K562 (cell line): Measurements from ENCODE around the gene PATL2. TPM values are rescaled to one million over a fixed set of nuclear protein-coding genes. Genes with fewer than 3 reads are reported as not detected.

Source experiments
- ESRRB ChIP-seq: fragments of 250-450 bp; sonication (Bioruptor Pico); IDR thresholded peaks from 2 replicates; pipeline ENCODE4 v1.5.0; 2020; ENCODE audit warnings: mild to moderate bottlenecking, moderate library complexity, borderline replicate concordance
- FOXJ2 ChIP-seq: fragments of 200-800 bp; sonication (Bioruptor generic); IDR thresholded peaks from 2 replicates; pipeline ENCODE4 v1.6.1; 2016; ENCODE audit warnings: missing genetic modification characterization, missing compliant biosample characterization
- HNRNPL ChIP-seq: fragments of 200-400 bp; formaldehyde crosslinking; IDR thresholded peaks from 2 replicates; pipeline ENCODE4 v1.6.1; 2017; ENCODE audit warnings: low read depth, mild to moderate bottlenecking, low read length
- SRSF9 ChIP-seq: fragments of 200-400 bp; formaldehyde crosslinking; IDR thresholded peaks from 2 replicates; pipeline ENCODE4 v1.6.1; 2017; ENCODE audit warnings: low read depth, low read length, borderline replicate concordance
- TFAM ChIP-seq: fragments of 250-450 bp; sonication (Bioruptor Pico); conservative IDR thresholded peaks from 2 replicates; pipeline ENCODE4 v1.5.0; 2021; ENCODE audit warnings: mild to moderate bottlenecking, moderate library complexity
- ZNF253 ChIP-seq: fragments of 250-450 bp; sonication (Bioruptor Pico); conservative IDR thresholded peaks from 2 replicates; pipeline ENCODE4 v1.6.1; 2021; ENCODE audit warnings: mild to moderate bottlenecking
- ZNF583 ChIP-seq: fragments of 250-450 bp; sonication (Bioruptor Pico); IDR thresholded peaks from 2 replicates; pipeline ENCODE4 v1.4.0; 2020
- ZNF766 ChIP-seq: fragments of 200-800 bp; sonication (Bioruptor generic); conservative IDR thresholded peaks from 2 replicates; pipeline ENCODE4 v1.6.1; 2016; ENCODE audit warnings: missing genetic modification characterization, missing compliant biosample characterization
- polyA plus RNA-seq, 8 experiments: library from polyadenylated mRNA; depleted of rRNA in 4 of 8; stranded (reverse) in 5 of 8; unstranded in 3 of 8; fragments of >200 nt; fragmentation: Nextera tagmentation in 2 of 8; fragmentation: Illumina TruSeq in 1 of 8; extraction: Ambion mirVana in 2 of 8; extraction: Trizol in 1 of 8; gene quantifications; 2 replicates each; pipeline versions ENCODE4 v1.2.1 to v1.2.3, GENCODE V29; 2011 to 2014; ENCODE audit warnings: inconsistent platforms in 1 of 8, missing spikeins in 1 of 8
- total RNA-seq, 7 experiments: library from RNA; depleted of rRNA in 6 of 7; stranded (reverse); fragments of >200 nt in 6 of 7; fragmentation: Illumina TruSeq in 2 of 7; extraction: Trizol in 2 of 7; gene quantifications; 2 replicates each; pipeline versions ENCODE4 v1.2.1 to v1.2.3, GENCODE V29; 2011 to 2021; ENCODE audit warnings: low replicate concordance in 1 of 7
- TF ChIP-seq, protein P1 (sequence below), 2 experiments: fragments of 450-650 bp in 1 of 2; sonication (generic) in 1 of 2; formaldehyde crosslinking in 1 of 2; IDR thresholded peaks; 2 replicates each; pipeline versions ENCODE4 v1.7.1 to v1.9.0; 2016 to 2022; ENCODE audit warnings: inconsistent platforms in 1 of 2, mild to moderate bottlenecking in 1 of 2, missing genetic modification reagents in 1 of 2
- TF ChIP-seq, protein P2 (sequence below), 2 experiments: fragments of 450-650 bp; formaldehyde crosslinking in 1 of 2; IDR thresholded peaks; 2 replicates each; pipeline versions ENCODE4 v1.4.0 to v1.6.1; 2014 to 2020; ENCODE audit warnings: mild to moderate bottlenecking in 2 of 2, borderline replicate concordance in 1 of 2, low read depth in 1 of 2

PATL2 gene
- total and polyA plus RNA-seq, 9 of the 15 experiments (the other 6 are each of a cell fraction or from before 2014, with no cell fraction given): 0.42 to 1.1 (median 0.86) TPM

DNA sequence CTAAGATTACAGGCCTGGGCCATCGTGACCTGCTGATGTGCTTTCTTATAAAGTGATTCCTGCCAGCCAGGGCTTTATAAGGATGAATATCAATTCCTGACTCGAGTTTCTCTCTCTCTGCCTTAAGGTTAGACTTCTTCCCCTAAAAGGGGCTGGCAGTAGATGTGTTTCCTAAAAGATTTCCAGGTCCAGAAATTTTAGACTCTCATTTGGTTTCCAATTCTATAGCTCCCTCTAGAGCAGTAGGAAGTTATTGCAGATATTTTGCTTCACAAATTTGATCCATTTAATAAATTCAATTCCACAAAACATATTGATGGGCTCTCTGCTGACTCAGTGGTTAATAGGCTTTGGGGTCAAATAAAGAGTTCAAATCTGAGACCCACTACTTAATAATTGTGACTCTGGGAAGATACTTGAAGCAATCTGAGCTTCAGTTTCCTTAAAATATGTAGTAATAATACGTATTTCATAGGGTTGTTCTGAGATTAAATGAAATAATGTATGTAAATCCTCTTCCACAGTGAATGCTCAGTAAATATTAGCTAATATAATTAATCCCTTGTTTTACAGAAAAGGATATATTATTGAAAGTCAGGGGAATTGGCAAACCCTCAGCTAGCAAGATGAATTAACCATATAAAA lies 27.3 kb upstream of the PATL2 start (continued):
- no peak for TF ChIP-seq ZNF253
- no peak for TF ChIP-seq ZNF766 (CRISPR knock-in tag)
- TF ChIP-seq FOXJ2 (tag): no peak
- TF ChIP-seq HNRNPL: no peak
- TF ChIP-seq ESRRB (CRISPR knock-in tag): no peak
- TF ChIP-seq ZNF583 (CRISPR knock-in tag): no peak
- TF ChIP-seq TFAM (CRISPR knock-in tag): no peak
- TF ChIP-seq SRSF9: no peak
- TF ChIP-seq, protein P1, sequence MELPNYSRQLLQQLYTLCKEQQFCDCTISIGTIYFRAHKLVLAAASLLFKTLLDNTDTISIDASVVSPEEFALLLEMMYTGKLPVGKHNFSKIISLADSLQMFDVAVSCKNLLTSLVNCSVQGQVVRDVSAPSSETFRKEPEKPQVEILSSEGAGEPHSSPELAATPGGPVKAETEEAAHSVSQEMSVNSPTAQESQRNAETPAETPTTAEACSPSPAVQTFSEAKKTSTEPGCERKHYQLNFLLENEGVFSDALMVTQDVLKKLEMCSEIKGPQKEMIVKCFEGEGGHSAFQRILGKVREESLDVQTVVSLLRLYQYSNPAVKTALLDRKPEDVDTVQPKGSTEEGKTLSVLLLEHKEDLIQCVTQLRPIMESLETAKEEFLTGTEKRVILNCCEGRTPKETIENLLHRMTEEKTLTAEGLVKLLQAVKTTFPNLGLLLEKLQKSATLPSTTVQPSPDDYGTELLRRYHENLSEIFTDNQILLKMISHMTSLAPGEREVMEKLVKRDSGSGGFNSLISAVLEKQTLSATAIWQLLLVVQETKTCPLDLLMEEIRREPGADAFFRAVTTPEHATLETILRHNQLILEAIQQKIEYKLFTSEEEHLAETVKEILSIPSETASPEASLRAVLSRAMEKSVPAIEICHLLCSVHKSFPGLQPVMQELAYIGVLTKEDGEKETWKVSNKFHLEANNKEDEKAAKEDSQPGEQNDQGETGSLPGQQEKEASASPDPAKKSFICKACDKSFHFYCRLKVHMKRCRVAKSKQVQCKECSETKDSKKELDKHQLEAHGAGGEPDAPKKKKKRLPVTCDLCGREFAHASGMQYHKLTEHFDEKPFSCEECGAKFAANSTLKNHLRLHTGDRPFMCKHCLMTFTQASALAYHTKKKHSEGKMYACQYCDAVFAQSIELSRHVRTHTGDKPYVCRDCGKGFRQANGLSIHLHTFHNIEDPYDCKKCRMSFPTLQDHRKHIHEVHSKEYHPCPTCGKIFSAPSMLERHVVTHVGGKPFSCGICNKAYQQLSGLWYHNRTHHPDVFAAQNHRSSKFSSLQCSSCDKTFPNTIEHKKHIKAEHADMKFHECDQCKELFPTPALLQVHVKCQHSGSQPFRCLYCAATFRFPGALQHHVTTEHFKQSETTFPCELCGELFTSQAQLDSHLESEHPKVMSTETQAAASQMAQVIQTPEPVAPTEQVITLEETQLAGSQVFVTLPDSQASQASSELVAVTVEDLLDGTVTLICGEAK (IDR thresholded peaks at IDR 0.05): no peak
- TF ChIP-seq, protein P1 (CRISPR knock-in tag; IDR thresholded peaks at IDR 0.05): no peak
- TF ChIP-seq, protein P2, sequence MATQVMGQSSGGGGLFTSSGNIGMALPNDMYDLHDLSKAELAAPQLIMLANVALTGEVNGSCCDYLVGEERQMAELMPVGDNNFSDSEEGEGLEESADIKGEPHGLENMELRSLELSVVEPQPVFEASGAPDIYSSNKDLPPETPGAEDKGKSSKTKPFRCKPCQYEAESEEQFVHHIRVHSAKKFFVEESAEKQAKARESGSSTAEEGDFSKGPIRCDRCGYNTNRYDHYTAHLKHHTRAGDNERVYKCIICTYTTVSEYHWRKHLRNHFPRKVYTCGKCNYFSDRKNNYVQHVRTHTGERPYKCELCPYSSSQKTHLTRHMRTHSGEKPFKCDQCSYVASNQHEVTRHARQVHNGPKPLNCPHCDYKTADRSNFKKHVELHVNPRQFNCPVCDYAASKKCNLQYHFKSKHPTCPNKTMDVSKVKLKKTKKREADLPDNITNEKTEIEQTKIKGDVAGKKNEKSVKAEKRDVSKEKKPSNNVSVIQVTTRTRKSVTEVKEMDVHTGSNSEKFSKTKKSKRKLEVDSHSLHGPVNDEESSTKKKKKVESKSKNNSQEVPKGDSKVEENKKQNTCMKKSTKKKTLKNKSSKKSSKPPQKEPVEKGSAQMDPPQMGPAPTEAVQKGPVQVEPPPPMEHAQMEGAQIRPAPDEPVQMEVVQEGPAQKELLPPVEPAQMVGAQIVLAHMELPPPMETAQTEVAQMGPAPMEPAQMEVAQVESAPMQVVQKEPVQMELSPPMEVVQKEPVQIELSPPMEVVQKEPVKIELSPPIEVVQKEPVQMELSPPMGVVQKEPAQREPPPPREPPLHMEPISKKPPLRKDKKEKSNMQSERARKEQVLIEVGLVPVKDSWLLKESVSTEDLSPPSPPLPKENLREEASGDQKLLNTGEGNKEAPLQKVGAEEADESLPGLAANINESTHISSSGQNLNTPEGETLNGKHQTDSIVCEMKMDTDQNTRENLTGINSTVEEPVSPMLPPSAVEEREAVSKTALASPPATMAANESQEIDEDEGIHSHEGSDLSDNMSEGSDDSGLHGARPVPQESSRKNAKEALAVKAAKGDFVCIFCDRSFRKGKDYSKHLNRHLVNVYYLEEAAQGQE (IDR thresholded peaks at IDR 0.05; ENCODE audit: borderline replicate concordance): peak; percentile 92
- TF ChIP-seq, protein P2 (CRISPR knock-in tag; IDR thresholded peaks at IDR 0.05; ENCODE audit: low read depth): no peak
